ENCODE data around the gene ROBO1.

DNA sequence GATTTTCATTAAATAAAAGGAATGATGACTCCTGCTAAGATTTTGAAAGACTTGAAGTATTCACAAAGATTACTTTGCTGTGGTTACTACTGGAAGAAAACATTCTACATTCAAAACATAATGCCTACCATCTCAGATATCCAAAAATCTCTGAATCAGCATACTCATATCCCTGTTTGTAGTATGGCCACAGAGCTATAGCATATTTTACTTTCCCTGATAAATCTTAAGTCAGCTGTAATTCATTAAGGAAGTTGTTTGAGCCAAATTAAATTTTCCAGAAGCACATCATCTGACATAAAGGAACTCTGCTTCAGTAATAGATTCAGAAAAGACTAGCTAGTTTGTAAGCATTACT lies 942.0 kb downstream of the ROBO1 start:
- TF ChIP-seq, protein P1, sequence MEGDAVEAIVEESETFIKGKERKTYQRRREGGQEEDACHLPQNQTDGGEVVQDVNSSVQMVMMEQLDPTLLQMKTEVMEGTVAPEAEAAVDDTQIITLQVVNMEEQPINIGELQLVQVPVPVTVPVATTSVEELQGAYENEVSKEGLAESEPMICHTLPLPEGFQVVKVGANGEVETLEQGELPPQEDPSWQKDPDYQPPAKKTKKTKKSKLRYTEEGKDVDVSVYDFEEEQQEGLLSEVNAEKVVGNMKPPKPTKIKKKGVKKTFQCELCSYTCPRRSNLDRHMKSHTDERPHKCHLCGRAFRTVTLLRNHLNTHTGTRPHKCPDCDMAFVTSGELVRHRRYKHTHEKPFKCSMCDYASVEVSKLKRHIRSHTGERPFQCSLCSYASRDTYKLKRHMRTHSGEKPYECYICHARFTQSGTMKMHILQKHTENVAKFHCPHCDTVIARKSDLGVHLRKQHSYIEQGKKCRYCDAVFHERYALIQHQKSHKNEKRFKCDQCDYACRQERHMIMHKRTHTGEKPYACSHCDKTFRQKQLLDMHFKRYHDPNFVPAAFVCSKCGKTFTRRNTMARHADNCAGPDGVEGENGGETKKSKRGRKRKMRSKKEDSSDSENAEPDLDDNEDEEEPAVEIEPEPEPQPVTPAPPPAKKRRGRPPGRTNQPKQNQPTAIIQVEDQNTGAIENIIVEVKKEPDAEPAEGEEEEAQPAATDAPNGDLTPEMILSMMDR (IDR thresholded peaks at IDR 0.05; ENCODE audit: control extremely low read depth in 1 of 3, insufficient read depth in 1 of 3, low read depth in 1 of 3, low read length in 3 of 3), result no peak
- no peak for TF ChIP-seq POLR2A (IDR thresholded peaks at IDR 0.05; ENCODE audit: control extremely low read depth in 1 of 2, low read depth in 2 of 2, low read length in 2 of 2)
